ENCODE results near the gene CLK3.

CLK3 gene

GRCh38 chr15:74603026-74603788, 12.4 kb upstream of the CLK3 start:
- Histone ChIP-seq H3K4me1 (ENCODE audit: low read length) (no peaks in the 10 kb centered on the region), H3K4me3 (ENCODE audit: low read length) (no peak overlapping the region), H3K9ac (ENCODE audit: low read length) (no peak overlapping the region), H3K9me3 (ENCODE audit: insufficient read depth, low read length) (no peaks in the 10 kb centered on the region), H2AFZ (ENCODE audit: low read depth, low read length) (no peak overlapping the region), H3K27me3 (ENCODE audit: low read depth, low read length) (peaks cover 3% of the 10 kb centered on the region; the same call in 1 of the 2 replicates), H3K79me2 (ENCODE audit: low read length) (no peaks in the 10 kb centered on the region), H4K20me1 (ENCODE audit: insufficient read depth, low read length) (peaks cover 4% of the 10 kb centered on the region; the same call in 1 of the 2 replicates), H3K27ac (ENCODE audit: low read length) (no peak overlapping the region), H3K4me2 (ENCODE audit: low read length) (no peak overlapping the region), H3K36me3 (replicated peaks; ENCODE audit: low read depth, low read length) (peaks cover 18% of the 10 kb centered on the region)
- TF ChIP-seq, protein P1, sequence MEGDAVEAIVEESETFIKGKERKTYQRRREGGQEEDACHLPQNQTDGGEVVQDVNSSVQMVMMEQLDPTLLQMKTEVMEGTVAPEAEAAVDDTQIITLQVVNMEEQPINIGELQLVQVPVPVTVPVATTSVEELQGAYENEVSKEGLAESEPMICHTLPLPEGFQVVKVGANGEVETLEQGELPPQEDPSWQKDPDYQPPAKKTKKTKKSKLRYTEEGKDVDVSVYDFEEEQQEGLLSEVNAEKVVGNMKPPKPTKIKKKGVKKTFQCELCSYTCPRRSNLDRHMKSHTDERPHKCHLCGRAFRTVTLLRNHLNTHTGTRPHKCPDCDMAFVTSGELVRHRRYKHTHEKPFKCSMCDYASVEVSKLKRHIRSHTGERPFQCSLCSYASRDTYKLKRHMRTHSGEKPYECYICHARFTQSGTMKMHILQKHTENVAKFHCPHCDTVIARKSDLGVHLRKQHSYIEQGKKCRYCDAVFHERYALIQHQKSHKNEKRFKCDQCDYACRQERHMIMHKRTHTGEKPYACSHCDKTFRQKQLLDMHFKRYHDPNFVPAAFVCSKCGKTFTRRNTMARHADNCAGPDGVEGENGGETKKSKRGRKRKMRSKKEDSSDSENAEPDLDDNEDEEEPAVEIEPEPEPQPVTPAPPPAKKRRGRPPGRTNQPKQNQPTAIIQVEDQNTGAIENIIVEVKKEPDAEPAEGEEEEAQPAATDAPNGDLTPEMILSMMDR (IDR thresholded peaks at IDR 0.05; ENCODE audit: low read depth, low read length): no peak
- no peak for TF ChIP-seq EZH2phosphoT487 (IDR thresholded peaks at IDR 0.05; ENCODE audit: low read depth)

DNA sequence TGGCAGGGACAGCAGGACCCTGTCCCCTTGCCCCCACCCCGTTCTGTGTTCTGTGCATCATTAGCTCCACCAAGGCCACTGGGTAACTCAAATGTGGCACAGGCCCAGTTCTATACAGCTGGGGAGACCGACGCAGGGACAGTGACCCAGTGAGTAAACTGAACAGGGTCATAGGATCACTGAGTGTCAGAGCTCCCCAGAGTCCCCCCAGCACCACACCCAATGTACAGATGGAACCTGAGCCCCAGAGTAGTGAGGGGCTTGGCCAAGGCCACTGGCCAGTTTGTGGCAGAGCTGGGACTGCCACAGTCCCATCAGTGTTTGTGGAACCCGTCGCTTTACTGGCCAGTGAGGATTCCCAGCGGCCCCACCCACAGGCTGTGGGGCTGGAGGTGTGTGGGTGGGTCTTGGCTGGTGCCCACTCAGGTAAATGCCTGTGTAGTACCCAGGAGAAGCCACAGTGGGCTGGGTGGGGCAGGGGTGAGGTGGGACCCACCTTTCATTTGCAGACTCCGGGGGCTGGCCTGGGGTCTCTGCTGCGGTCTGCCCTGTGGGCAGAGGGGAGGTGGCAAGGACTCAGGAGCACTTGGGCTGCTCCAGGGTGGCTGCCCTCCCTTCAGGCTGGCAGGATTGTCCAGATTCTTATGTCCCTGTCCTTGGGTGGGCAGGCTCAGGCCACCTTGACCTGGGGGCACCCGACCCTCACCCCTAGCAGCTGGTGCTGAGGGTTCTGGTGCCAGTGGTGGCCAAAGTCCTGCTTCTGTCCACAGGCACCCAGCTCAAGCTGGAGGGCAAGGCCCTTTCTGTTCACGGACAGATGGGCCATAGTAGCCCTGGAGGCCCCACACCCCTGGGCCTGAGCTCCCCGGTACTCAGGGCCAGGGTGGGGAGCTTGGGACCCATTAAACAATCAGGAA, 11.6 kb upstream of the CLK3 start:
- peaks cover 4% of the 10 kb centered on the region; the same call in 1 of the 2 replicates for H4K20me1 ChIP-seq (ENCODE audit: insufficient read depth, low read length)
- no peaks in the 10 kb centered on the region for H3K79me2 ChIP-seq (ENCODE audit: low read length)
- H3K9ac ChIP-seq (ENCODE audit: low read length): no peak overlapping the region
- no peak overlapping the region for H2AFZ ChIP-seq (ENCODE audit: low read depth, low read length)
- no peak overlapping the region for H3K4me3 ChIP-seq (ENCODE audit: low read length)
- H3K4me2 ChIP-seq (ENCODE audit: low read length): no peak overlapping the region
- peaks cover 3% of the 10 kb centered on the region; the same call in 1 of the 2 replicates for H3K27me3 ChIP-seq (ENCODE audit: low read depth, low read length)
- H3K4me1 ChIP-seq (ENCODE audit: low read length): no peaks in the 10 kb centered on the region
- H3K36me3 ChIP-seq (replicated peaks; ENCODE audit: low read depth, low read length): peaks cover 9% of the 10 kb centered on the region
- H3K27ac ChIP-seq (ENCODE audit: low read length): no peak overlapping the region
- no peaks in the 10 kb centered on the region for H3K9me3 ChIP-seq (ENCODE audit: insufficient read depth, low read length)
- TF ChIP-seq, protein P1 (IDR thresholded peaks at IDR 0.05; ENCODE audit: low read depth, low read length): no peak
- TF ChIP-seq EZH2phosphoT487 (IDR thresholded peaks at IDR 0.05; ENCODE audit: low read depth): no peak

DNA sequence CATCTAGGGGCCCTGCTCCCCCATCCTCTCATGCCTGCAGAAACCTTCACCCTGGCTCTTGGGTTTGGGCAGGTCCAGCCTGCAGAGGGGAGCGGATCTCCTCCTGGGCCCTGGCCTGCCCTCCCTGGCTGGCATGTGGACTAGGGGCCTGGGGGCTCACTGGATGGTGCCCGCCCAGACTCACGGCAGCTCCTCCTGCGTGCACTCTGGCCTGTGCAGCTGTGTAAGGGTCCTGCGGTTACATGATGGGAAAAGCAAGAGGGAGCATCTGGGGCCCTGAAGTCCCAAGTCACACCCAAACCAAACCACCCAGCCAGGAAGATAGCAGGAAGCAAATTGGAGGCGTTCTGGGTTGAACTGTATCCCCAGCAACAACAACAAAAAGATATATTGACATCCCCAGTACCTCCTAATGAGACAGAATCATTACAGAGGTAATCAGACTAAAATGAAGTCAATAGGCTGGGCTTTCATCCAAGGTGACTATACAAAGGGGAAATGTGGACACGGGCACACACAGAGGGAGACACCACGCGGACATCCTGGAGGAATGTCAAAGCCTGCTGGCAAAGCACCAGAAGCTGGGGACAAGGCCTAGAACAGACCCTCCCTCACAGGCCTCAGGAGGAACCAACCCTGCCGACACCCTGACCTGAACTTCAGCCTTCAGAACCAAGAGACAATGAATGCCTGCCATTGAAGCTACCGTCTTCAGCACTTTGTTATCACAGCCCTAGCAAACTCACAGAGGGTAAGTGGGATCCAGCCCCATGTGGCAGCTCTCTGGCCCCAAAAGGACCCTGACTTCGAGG, 10.4 kb upstream of the CLK3 start:
- Histone ChIP-seq H4K20me1 (ENCODE audit: insufficient read depth, low read length) (no peaks in the 10 kb centered on the region), H3K27me3 (ENCODE audit: low read depth, low read length) (peaks cover 3% of the 10 kb centered on the region; the same call in 1 of the 2 replicates), H3K4me1 (ENCODE audit: low read length) (no peaks in the 10 kb centered on the region), H3K36me3 (replicated peaks; ENCODE audit: low read depth, low read length) (no peaks in the 10 kb centered on the region), H3K4me3 (ENCODE audit: low read length) (no peak overlapping the region), H3K79me2 (ENCODE audit: low read length) (no peaks in the 10 kb centered on the region), H3K4me2 (ENCODE audit: low read length) (no peak overlapping the region), H3K27ac (ENCODE audit: low read length) (no peak overlapping the region), H3K9ac (ENCODE audit: low read length) (no peak overlapping the region), H3K9me3 (ENCODE audit: insufficient read depth, low read length) (no peaks in the 10 kb centered on the region), H2AFZ (ENCODE audit: low read depth, low read length) (no peak overlapping the region)
- TF ChIP-seq, protein P1 (IDR thresholded peaks at IDR 0.05; ENCODE audit: low read depth, low read length): no peak
- no peak for TF ChIP-seq EZH2phosphoT487 (IDR thresholded peaks at IDR 0.05; ENCODE audit: low read depth)
